ENCODE data around the gene RIT2.

RIT2 gene

GRCh38 chr18:42915299-42915698 is 200.2 kb downstream of the RIT2 start:
- H2AFZ ChIP-seq (ENCODE audit: low read length), result no peak overlapping the region
- H3K27me3 ChIP-seq (replicated peaks; ENCODE audit: insufficient read depth, low read length), result no peaks in the 10 kb centered on the region
- no peak overlapping the region for H3K4me3 ChIP-seq (ENCODE audit: low read length)
- no peaks in the 10 kb centered on the region for H3K79me2 ChIP-seq (ENCODE audit: low read length)
- TF ChIP-seq CTCF (IDR thresholded peaks at IDR 0.05; ENCODE audit: low read length) (no peak), EZH2phosphoT487 (IDR thresholded peaks at IDR 0.05; ENCODE audit: low read length) (no peak), EZH2 (optimal IDR thresholded peaks at IDR 0.05; ENCODE audit: low read depth, low read length) (no peak)
- DNase-seq, result no peak
- no peaks in the 10 kb centered on the region for H3K9me2 ChIP-seq (replicated peaks; ENCODE audit: insufficient read depth, low read length)
- H4K20me1 ChIP-seq (ENCODE audit: insufficient read depth, low read length), result no peaks in the 10 kb centered on the region
- no peaks in the 10 kb centered on the region for H3F3A ChIP-seq (ENCODE audit: insufficient read depth, low read length)
- H3K4me1 ChIP-seq (ENCODE audit: low read length), result no peaks in the 10 kb centered on the region
- no peak overlapping the region for H3K4me2 ChIP-seq (ENCODE audit: low read depth, low read length)
- no peak overlapping the region for H3K27ac ChIP-seq (ENCODE audit: low read length)
- no peaks in the 10 kb centered on the region for H3K36me3 ChIP-seq (replicated peaks; ENCODE audit: insufficient read depth, low read length)
- H3K9me3 ChIP-seq (replicated peaks; ENCODE audit: insufficient read depth, low read length), result no peaks in the 10 kb centered on the region
- no peak overlapping the region for H3K9ac ChIP-seq (ENCODE audit: low read length)

GRCh38 chr18:42914476-42914875 is 201.0 kb downstream of the RIT2 start:
- H3K4me3 ChIP-seq (ENCODE audit: low read length), result no peak overlapping the region
- no peak overlapping the region for H3K27ac ChIP-seq (ENCODE audit: low read length)
- no peaks in the 10 kb centered on the region for H3K36me3 ChIP-seq (replicated peaks; ENCODE audit: insufficient read depth, low read length)
- H3F3A ChIP-seq (ENCODE audit: insufficient read depth, low read length), result no peaks in the 10 kb centered on the region
- no peak overlapping the region for H3K4me2 ChIP-seq (ENCODE audit: low read depth, low read length)
- H4K20me1 ChIP-seq (ENCODE audit: insufficient read depth, low read length), result no peaks in the 10 kb centered on the region
- no peak overlapping the region for H2AFZ ChIP-seq (ENCODE audit: low read length)
- H3K27me3 ChIP-seq (replicated peaks; ENCODE audit: insufficient read depth, low read length), result no peaks in the 10 kb centered on the region
- H3K79me2 ChIP-seq (ENCODE audit: low read length), result no peaks in the 10 kb centered on the region
- no peaks in the 10 kb centered on the region for H3K9me3 ChIP-seq (replicated peaks; ENCODE audit: insufficient read depth, low read length)
- H3K9ac ChIP-seq (ENCODE audit: low read length), result no peak overlapping the region
- TF ChIP-seq EZH2 (optimal IDR thresholded peaks at IDR 0.05; ENCODE audit: low read depth, low read length) (no peak), CTCF (IDR thresholded peaks at IDR 0.05; ENCODE audit: low read length) (no peak)
- H3K4me1 ChIP-seq (ENCODE audit: low read length), result no peaks in the 10 kb centered on the region
- no peaks in the 10 kb centered on the region for H3K9me2 ChIP-seq (replicated peaks; ENCODE audit: insufficient read depth, low read length)
- no peak for DNase-seq

GRCh38 chr18:42909095-42909494 is 206.4 kb downstream of the RIT2 start:
- Histone ChIP-seq H3K27me3 (replicated peaks; ENCODE audit: insufficient read depth, low read length) (no peaks in the 10 kb centered on the region), H3K9me3 (replicated peaks; ENCODE audit: insufficient read depth, low read length) (no peaks in the 10 kb centered on the region), H3K36me3 (replicated peaks; ENCODE audit: insufficient read depth, low read length) (no peaks in the 10 kb centered on the region), H3K9ac (ENCODE audit: low read length) (no peak overlapping the region), H3K9me2 (replicated peaks; ENCODE audit: insufficient read depth, low read length) (no peaks in the 10 kb centered on the region), H3K4me1 (ENCODE audit: low read length) (no peaks in the 10 kb centered on the region), H3K27ac (ENCODE audit: low read length) (no peak overlapping the region), H3F3A (ENCODE audit: insufficient read depth, low read length) (no peaks in the 10 kb centered on the region), H3K4me3 (ENCODE audit: low read length) (no peak overlapping the region), H3K79me2 (ENCODE audit: low read length) (no peaks in the 10 kb centered on the region), H2AFZ (ENCODE audit: low read length) (no peak overlapping the region), H4K20me1 (ENCODE audit: insufficient read depth, low read length) (no peaks in the 10 kb centered on the region), H3K4me2 (ENCODE audit: low read depth, low read length) (no peak overlapping the region)
- no peak for TF ChIP-seq EZH2 (optimal IDR thresholded peaks at IDR 0.05; ENCODE audit: low read depth, low read length)
- no peak for TF ChIP-seq CTCF (IDR thresholded peaks at IDR 0.05; ENCODE audit: low read length)
- no peak for TF ChIP-seq EZH2phosphoT487 (IDR thresholded peaks at IDR 0.05; ENCODE audit: low read length)
- no peak for DNase-seq
